ENCODE data around the gene HTT.

The HTT gene

DNA sequence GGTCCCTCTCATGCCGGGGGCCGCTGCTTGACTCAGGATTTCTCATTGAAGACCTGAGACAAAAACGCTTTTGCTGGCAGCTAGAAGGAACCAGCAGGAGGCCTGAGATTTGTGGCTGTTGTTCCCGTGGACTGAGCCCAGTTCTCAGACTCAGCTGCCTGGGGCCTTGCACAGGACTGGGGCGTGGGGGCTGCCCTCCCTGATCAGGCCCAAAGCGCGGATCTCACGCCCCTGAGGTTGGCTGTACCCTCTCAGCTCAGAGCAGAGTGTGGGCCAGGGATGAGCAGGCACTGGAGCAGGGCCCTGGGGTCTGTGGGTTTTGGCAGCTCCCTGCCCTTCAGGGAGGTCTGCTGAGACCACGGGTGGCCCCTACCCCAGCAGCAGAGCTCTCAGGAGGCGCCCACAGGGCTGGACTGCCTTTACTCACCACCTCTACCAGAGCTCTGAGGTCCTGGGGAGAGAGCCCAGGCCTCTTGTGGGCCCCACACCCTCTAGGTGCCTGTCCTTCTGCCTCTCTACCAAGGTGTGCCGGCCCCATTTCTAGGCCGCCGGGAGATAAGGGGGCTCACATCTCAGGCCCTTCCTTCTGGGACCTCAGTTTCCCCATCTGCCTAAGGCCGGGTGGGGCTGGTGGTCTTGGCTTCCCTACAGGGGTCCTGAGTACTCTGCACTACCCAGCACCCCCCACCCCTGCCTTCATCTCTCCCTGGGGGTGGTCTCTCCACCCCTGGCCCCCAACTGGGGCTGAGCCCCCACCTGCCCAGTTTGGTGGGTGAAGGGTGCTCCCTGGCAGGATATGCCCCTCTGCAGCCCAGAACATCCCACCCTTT is 180.0 kb downstream of the HTT start:
- DNase-seq = no peak

DNA sequence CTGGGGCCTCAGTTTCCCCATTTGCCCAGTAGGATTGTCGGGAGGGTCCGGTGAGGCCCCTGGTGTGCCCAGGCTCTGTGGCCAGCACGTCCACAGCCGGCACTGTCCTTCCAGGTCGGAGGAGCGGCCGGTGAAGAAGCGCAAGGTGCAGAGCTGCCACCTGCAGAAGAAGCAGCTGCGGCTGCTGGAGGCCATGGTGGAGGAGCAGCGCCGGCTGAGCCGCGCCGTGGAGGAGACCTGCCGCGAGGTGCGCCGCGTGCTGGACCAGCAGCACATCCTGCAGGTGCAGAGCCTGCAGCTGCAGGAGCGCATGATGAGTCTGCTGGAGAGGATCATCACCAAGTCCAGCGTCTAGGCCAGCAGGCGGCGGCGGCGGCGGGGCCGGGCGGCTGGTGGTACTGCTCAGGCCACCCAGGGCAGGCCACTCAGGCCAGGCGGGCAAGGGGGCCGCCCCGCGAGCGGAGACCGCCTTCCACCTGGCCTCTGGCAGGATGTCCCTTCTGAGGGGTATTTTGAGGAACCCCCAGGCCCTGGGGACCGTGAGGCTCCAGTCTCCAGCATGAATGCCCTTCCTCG is 181.2 kb downstream of the HTT start:
- no peak for DNase-seq

DNA sequence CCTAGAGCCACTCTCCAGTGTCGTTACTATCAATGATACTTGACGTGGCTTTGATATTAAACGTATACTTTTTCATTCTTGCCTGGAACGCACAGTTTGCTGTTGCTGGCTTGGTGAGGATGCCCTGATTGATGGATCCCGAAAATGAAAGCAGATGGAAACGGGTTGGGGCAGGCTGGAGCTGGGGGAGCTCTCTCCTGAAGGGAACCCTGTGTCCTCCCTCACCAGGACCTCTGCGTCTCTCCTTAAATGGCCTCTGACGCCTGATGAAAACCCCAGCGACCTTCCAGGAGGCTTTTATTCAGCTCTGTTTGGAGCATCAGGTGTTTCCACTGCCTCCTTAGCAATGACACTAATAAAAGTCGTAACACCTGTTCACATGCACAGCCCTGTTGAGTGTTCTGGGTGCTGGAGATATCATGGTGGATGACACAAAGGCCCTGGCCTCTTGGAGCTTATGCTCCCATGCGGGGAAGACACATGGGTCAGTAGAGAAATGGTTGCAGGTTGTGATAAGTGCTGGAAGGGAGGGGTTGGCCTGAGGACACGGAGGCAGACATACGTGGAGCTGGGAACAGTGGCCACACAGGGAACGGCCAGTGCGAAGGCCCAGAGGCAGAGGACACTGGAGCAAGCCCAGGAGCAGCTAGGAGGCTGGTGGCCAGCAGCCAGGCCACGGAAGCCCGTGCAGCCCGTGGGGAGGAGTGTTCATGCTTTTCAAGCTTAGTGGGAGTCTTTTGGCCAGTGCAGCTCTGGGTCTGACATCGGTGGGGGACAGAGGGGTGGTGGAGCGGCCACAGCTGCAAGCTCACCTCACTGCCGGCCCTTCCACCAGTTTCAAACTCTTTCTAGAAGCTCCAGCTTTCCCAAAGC is 182.0 kb downstream of the HTT start:
- no peak for DNase-seq

DNA sequence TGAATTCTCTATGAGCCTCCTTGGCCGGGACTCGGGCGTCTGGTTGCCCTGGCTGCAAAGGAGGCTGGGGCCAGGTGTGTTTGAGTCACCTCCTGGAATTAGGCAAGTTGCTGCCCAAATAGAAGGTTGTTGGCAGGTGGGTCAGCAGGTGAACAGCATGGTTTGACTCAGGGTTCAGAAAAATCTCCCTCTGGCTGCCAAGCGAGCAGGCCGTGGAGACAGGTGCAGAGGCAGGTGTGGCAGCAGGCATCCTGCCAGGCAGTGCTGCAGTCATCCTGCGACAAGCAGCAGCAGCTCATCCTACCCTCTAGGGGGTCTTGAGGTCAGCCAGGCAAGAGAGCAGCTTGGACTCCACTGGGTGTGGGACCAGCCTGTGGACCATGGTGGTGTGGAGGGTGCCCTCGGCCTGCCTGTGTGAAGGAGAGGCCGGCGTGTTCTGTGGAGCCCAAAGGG is 182.6 kb downstream of the HTT start:
- no peak for DNase-seq

DNA sequence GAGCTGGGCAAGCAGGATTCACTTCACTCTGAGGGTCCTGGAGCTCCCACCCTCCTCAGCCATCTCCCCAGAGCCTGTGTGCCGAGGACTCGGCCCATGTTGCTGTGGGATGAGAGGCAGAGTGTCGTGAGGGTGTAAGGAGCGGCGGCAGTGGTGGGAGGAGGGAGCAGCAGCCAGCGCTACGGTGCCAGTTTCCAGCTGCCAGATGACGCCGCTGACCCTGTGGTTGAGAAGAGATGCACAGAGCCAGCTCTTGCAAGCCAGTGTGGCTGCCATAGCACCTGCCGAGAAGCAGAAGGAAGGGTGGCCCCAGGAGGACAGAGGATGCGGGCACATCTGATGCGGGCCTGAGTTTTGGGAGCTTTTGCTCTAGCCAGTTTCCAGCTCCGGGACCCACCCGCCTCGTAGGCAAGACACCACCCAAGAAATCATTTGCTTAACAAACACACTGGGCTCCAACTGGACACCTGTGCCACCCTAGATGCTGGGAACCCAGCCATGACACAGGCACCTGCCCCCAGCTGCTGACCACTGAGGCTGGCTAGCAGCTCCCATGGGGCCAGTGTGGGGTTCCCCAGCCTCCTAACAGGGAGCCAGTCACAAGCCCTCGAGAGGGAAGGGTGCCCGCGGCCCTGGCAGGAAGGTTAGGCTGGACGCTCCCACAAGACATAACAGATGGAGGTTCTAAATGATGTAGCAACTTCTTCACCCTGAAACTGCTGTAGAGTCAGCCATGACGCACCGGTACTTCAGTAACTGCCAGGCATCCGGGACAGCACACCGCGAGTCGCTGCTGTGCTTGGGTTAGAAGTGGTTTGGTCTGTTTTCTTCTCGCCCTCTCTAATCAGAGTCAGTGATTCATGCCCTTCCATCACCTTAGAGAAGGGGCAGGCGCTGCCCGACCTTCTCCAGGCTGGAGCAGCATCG is 183.3 kb downstream of the HTT start:
- DNase-seq = no peak

DNA sequence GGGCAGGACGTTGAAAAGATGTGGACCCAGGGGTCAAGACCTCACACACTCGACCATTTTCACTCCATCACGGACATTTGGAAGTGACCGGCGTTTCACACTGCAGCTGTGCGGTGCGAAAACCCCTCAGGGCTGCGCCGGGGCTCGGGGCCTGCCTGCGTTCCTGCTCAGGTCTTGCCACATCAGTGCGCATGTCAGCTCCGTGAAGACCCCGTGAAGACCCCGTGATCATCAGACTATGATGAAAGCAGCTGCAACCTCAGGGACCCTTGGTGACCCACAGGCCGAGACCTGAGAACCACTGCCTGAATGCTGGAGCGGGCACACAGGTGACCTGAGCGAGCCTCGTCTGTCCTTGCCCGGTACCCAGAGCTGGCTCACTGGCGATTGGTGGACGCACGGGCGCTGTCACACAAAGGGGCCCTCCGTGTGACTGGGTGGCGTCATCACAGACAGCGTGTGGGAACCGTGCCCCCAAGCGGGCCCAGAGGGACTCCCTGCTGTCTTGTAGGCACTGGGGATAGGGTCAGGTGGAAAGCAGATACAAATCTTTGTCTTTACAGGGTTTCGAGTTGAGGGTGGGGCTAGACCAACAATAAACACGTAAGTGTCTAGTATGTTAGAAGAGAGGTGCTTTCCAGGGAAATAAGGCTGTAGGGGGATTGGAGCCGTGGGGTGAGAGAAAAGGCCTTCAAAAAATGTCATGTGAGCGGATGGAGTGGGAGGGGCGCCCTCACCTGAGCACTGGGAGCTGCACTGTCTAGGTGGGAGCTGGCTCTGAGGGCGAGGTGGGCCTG is 187.1 kb downstream of the HTT start:
- DNase-seq = no peak

DNA sequence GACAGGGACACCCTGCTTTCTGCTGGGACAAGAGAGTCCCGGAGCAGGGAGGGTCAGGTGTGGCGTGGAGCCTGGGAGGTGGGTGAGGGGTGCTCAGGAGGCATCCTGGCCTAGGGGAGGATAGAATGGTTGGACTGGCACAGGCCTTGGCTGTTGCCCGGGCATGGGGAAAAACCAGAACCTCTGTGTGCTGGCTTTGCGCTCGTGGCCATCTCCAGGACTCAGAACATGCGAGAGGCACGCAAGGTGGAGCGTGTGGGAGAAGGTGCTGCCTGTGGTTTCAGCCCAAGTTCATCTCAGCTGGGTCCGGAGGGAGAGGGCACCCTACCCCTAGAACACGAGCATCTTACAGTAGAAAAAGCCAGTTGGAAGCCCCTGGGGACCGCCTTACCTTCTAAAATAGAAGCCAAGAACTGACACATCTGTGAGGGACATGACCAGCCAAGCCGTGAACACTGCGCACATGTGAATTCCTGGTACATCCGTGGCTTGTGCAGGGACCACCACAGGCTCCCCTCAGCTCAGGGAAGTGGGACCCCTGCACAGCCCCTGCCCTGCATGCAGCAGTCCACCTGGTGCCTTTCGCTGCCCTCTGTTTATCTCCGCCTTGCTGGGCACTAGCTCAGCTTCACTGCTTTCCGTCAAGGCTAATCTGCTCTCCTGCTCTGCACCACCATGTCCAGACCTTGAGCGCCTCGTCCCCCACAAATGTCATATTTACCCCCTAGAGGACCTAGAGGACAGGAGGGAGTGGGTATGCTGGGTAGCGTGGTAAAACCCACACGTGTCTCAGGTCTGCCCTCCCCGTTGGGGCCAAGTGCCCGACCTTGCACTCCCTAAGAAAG is 187.9 kb downstream of the HTT start:
- no peak for DNase-seq

DNA sequence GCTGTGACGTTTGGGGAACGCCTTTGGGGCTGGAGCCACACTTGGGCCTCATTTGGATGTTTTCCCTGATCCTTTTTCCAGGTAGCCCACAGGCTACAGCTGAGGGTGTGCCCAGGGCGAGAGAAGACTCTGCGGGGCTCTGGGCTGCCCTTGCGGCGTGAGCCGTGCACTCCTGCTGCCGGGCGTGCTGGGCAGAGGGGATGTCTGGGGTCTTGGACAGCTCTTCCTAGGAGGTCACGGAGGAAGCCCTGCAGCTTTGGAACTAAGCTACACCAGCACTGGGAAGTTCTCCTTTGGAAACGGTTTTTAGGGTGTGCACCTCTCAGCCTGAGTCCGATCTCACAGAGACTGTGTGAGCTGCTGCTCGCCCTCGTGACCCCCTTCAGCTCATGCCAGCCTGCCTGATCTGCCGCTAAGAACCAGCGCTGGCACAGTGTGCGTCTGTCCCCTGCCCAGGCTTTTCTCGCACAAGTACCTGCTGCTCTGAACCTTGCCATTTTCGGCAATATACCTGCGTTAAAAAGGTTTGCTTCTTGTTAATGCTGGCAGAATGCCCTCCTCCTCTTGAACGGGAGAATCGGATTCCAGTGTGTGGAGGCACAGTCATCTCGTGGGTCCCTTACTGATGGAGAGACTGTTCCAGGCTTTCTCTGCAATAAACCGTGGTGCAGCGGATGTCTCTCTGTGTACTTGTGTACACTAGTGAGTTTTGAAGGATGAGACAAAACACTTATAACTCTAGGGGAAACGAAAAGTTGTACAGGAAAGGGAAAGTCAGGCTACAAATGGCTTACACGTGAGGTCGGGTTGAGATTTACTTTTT is 188.8 kb downstream of the HTT start:
- DNase-seq = no peak

DNA sequence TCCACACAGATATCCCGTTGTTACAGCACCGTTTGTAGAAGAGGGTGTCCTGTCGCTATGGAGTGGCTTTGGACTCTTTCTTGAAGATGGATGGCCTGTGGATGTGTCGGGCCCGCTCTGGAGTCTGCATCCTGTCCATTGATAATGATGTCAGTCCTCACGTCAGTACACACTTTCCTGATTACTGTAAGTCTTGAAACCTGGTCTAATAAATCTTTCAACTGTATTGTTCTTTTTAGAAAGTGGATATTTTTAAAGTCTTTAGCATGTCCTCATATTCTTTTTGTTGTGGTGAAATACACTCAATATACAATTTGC is 189.4 kb downstream of the HTT start:
- DNase-seq = no peak

DNA sequence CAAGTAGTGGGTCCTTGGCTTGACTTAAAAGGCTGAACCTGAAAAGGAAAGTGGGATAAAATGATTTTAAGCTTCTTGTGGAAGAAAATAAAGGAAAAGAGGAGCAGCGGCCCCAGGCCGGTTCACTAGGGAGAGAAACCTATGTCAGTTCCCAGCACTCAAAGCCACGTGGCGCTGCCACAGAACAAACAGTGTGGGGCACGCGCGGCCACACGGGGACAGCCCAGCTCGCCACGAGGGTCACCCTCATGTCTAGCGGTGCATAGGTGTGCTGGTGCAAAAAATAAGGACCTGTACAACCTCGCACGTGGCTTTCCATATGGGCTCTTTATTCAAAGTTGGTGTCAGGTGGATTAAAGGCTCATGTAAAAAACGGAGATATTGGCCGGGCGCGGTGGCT is 191.6 kb downstream of the HTT start:
- no peak for DNase-seq

DNA sequence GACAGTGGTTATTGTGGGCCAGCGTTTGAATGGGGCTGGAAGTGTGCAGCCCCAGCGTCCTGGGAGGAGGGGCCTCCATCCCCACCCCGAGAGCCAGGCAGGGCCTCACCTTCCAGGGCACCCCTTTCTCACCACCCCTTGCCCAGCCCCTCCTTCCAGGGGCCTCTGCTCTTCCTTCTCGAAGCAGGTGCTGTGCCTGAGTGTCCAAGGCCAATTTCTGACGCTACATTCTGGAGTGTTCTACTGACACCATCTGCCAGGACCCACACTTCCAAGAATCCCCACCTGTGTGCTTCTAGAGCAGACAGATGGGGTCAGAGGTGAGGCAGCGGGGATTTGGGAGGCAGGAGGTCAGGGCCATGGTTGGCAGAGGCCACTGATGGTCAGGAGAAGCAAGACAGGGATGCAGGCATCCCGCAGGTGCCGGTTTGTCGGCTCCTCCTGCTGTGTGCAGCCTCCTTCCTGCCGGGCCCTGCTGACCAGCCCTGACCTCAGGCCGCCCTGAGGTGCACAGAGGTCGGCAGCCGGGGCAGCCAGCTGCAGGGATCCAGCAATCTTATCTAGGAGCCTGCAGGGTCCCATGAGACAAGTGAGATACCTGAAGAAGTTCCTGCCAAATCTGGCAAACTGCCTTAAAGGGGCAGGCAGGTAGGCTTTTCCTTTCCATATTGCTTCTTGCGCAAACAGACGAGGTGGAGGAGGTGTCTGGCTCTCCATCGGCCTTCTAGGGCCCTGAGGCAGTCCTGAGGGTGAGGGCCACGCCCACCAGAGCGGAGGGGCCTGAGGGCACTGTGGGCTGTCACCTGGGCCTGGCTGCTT is 193.3 kb downstream of the HTT start:
- DNase-seq = no peak

DNA sequence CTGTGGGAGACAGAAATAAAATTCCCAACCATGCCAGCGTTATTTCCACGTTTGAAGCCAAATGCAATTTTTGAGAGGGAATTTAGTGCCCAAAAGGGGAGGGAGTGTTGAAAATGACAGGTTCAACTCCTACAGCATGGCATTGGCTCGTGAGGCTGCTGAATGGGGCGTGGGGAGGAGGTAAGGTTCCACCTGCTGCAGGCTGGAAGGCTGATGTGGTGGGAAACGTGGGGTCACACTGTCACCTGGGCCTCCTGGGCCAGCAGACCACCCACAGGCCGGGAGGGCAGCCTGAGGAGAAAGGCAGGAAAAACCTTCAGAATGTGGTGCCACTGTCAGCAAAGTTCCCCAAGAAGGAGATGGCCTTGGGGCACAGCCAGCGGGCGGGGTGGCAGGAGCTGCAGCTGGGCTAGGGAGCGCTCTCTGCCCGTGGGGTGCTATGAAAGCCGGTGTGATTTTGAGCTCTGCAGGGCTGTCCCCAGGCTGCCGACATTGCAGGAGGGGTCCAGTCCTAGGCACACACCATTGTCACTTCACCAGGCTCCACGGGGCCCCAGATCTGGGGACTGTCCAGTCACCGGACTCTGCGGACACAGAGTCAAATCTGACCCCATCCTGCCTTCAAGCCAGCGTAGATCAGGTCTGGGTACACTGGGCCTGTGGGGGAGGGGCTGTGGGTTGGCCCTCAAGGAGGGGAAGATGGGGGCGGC is 194.1 kb downstream of the HTT start:
- no peak for DNase-seq

DNA sequence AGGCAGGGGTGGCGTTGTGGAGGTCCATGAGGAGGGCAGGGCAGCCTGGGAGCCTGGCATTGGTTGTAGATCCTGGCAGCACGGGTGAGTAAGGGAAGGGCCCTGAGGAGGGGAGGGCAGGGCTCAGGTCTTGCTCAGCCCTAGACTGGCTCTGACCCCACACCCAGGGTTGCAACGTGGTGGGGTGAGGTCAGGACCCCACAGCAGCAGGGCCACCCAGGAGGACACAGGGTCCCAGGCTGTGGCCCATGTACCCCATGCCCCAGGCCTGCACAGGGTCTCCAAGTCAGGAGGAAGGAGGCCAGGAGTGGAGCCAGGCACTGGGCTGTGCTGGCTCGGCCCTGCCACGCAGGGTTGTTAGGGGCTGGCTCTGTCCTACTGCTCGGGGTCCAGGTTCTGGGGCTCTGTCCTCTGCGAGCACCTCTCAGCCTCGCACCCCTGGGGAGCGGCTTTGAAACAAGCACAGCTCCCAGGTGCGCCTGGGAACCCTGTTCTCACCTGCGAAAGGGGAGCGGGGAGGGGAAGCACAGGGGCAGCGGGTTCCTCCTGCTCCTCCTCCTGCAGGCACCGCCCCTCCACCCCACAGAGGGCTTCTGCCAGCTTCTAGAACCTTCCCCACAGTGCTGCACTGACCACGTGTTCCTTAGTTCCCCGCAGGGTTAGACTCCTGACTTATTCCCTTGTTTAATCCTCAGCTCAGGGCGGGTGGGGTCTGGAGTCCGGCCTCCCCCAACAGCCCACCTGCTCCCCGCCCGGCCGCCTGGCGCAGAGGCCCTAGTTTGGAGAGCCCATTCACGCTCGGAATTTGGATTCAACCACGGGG is 194.8 kb downstream of the HTT start:
- no peak for DNase-seq

DNA sequence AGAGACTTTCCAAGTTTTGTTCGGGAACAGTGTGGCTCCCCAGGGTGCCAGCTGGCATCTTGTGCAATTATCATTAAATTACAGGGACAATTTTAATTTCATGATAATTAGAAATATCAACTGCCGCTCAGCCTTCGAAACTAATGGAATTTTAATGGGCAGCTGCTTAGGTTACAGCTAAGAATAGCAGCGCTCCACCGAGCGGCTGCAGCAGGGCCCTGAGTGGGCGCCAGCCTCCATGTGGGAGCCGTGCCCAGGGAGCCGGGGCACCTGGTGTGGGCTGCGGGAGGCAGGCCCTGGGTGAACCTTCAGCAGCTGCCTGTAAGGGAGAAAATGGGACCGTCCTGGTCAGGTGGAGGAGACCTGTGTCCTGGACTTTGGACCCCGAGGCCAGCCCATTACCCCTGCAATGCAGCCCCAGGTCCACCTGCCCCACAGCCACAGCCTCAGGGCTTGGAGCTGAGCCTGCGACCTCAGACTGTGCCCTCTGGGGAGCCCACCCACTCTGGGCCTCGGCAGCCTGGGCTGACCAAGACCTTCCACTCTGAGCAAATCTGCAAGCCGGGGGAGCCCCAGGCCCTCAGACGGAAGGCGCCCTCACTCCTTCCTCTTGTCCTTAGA is 195.6 kb downstream of the HTT start:
- DNase-seq = no peak

DNA sequence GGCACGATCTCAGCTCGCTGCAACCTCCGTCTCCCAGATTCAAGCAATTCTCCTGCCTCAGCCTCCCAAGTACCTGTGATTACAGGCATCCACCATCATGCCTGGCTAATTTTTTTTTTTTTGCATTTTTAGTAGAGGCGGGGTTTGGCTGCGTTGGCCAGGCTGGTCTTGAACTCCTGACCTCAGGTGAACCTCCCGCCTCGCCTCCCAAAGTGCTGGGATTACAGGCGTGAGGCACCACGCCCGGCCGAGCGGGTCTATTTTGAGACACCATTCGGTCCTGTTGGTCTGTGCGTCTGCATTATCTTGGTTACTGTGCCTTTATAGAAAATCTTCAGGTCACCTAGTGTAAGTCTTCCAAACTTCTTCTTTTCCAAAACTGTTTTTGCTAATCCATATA is 196.7 kb downstream of the HTT start:
- no peak for DNase-seq

DNA sequence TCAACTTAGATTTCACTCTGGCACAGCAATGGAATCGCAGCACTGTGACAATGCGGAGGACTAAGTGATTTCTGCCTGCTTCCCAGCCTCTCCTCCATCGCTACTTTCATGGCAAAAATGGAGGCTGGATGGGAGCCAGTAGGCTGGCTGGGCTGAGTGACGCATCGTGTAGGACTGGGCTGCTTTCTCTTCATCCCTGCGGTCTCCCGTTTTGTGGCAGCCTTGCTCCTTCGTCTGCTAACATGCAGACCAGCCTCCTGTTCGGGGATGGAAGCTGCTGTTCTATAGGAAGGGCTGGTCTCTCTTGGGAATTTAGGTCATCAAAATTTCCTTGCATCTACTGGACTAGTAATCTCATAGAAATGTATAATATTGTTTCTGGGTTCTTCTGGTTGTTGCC is 202.5 kb downstream of the HTT start:
- DNase-seq = no peak

DNA sequence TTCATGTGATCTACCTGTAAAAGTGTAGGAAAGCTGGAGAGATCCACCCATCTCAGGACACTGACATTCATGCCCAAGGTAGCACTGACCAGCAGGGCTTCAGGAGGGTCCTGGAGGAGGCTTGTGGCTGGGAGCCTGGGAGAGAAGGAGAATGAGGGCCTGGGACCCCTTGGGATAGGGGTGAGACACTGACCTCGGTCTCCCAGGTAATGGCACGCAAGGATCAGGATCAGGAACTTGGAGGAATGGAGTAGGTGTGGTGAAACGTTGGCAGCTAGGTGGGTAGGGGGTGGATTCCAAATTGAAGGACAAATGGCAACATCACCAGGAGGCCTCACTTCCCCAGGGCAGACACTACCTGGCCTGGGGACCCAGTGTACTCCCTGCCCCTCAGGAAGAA is 206.0 kb downstream of the HTT start:
- DNase-seq = no peak

Data from stimulated activated CD4-positive, alpha-beta T cell treated with anti-CD3 and anti-CD28 coated beads, Interleukin-12 subunit alpha, Interleukin-12 subunit beta, amount 100 ng/mL, for 4 hours (primary cell).